RWPE2 (cell line): ENCODE measurements around the gene LRP3.

ENCODE experiments used
- ATAC-seq: fragments of 200-7000 bp; cut with Tn5 transposase; 3 replicates; pipeline ENCODE4 v1.9.1; 2021; ENCODE audit warnings: low read depth
- DNase-seq: peaks from one replicate; pipeline ENCODE4 v3.0.0-alpha.2; 2020; ENCODE audit warnings: low spot score
- H3K27ac ChIP-seq: fragments of 450-650 bp; 2 replicates; pipeline ENCODE4 v1.5.1; 2017; ENCODE audit warnings: mild to moderate bottlenecking; ENCODE audit not compliant: poor library complexity, severe bottlenecking
- H3K27me3 ChIP-seq: fragments of 250-450 bp; sonication (Bioruptor Pico); 2 replicates; pipeline ENCODE4 v1.5.1; 2021; ENCODE audit warnings: mild to moderate bottlenecking, moderate library complexity; ENCODE audit not compliant: insufficient read depth, poor library complexity, severe bottlenecking
- H3K36me3 ChIP-seq: fragments of 250-450 bp; sonication (Bioruptor Pico); 2 replicates; pipeline ENCODE4 v1.5.1; 2020; ENCODE audit warnings: low read depth, mild to moderate bottlenecking, moderate library complexity
- H3K4me1 ChIP-seq: fragments of 250-450 bp; sonication (Bioruptor Pico); 2 replicates; pipeline ENCODE4 v1.5.1; 2021; ENCODE audit warnings: mild to moderate bottlenecking, moderate library complexity; ENCODE audit not compliant: insufficient read depth, poor library complexity, severe bottlenecking
- H3K4me3 ChIP-seq: fragments of 250-450 bp; sonication (Bioruptor Pico); 2 replicates; pipeline ENCODE4 v1.5.1; 2021; ENCODE audit warnings: mild to moderate bottlenecking, moderate library complexity; ENCODE audit not compliant: severe bottlenecking
- H3K9me3 ChIP-seq: fragments of 250-450 bp; sonication (Bioruptor Pico); 2 replicates; pipeline ENCODE4 v1.5.1; 2021; ENCODE audit warnings: mild to moderate bottlenecking, moderate library complexity; ENCODE audit not compliant: severe bottlenecking
- CTCF ChIP-seq: fragments of 450-650 bp; IDR thresholded peaks from one replicate; pipeline ENCODE4 v1.5.1; 2017; ENCODE audit warnings: mild to moderate bottlenecking, moderate library complexity; ENCODE audit not compliant: poor library complexity, severe bottlenecking

LRP3 gene

GRCh38 chr19:33204136-33204973 is 10.2 kb downstream of the LRP3 start:
- no peak for ATAC-seq
- DNase-seq = no peak
- Histone ChIP-seq H3K36me3 (no peaks in the 10 kb centered on the region), H3K4me1 (no peaks in the 10 kb centered on the region), H3K4me3 (no peak overlapping the region), H3K9me3 (no peaks in the 10 kb centered on the region), H3K27ac (no peak overlapping the region), H3K27me3 (no peaks in the 10 kb centered on the region)
- TF ChIP-seq CTCF = no peak

- no peak overlapping the region for H3K4me3 ChIP-seq
- H3K4me1 ChIP-seq = no peaks in the 10 kb centered on the region
- H3K27ac ChIP-seq = no peak overlapping the region
- TF ChIP-seq CTCF = no peak
- DNase-seq (no peak), ATAC-seq (no peak)
- no peaks in the 10 kb centered on the region for H3K27me3 ChIP-seq
- H3K36me3 ChIP-seq = no peaks in the 10 kb centered on the region
- H3K9me3 ChIP-seq = no peaks in the 10 kb centered on the region
Measured at GRCh38 chr19:33205110-33205509, 11.0 kb downstream of the LRP3 start.

- H3K27me3 ChIP-seq = no peaks in the 10 kb centered on the region
- H3K27ac ChIP-seq = no peak overlapping the region
- DNase-seq (no peak), ATAC-seq (no peak)
- H3K4me3 ChIP-seq = no peak overlapping the region
- no peaks in the 10 kb centered on the region for H3K4me1 ChIP-seq
- no peak for TF ChIP-seq CTCF
- no peaks in the 10 kb centered on the region for H3K9me3 ChIP-seq
- no peaks in the 10 kb centered on the region for H3K36me3 ChIP-seq
Measured at GRCh38 chr19:33205531-33206260, 11.6 kb downstream of the LRP3 start.

- no peaks in the 10 kb centered on the region for H3K36me3 ChIP-seq
- no peaks in the 10 kb centered on the region for H3K4me1 ChIP-seq
- no peak overlapping the region for H3K27ac ChIP-seq
- no peak for TF ChIP-seq CTCF
- DNase-seq (no peak), ATAC-seq (no peak)
- no peak overlapping the region for H3K4me3 ChIP-seq
- H3K9me3 ChIP-seq = no peaks in the 10 kb centered on the region
- H3K27me3 ChIP-seq = no peaks in the 10 kb centered on the region
Measured at GRCh38 chr19:33206261-33207039, 12.3 kb downstream of the LRP3 start.
